ENCODE results near the gene HUNK.
"Not testable (repeated sequence)": the region's sequence is repeated elsewhere in the genome, so short reads cannot be mapped to it uniquely, and the experiment has no call there.

The HUNK gene

DNA sequence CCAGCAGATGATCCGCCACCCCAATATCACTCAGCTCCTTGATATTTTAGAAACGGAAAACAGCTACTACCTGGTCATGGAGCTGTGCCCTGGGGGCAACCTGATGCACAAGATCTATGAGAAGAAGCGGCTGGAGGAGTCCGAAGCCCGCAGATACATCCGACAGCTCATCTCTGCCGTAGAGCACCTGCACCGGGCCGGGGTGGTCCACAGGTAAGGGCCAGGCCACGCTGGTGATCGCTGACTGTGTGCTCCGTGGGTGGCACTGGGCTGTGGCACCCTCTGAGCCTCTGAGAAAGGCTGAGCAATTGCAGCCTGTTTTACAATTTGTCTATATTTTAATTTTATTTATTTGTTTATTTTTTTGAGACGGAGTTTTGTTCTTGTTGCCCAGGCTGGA lies 51.7 kb downstream of the HUNK start:
- no peak for DNase-seq

DNA sequence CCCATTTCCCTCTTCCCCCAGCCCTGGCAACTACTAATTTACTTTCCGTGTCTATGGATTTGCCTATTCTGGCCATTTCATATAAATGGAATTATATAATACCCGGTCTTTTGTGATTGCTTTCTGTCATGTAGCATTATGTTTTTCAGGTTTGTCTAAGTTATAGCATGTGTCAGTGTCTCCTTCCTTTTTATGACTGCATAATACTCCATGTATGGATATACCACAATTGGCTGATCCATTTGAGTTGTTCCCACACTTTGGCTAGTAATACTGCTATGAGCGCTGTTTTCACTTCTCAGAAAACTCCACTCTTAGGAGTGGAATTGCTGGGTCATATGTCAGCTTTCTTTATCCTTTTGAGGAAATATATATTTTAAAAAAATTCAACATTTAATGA lies 53.7 kb downstream of the HUNK start:
- DNase-seq: no peak

GRCh38 chr21:31927689-31928353 lies 55.0 kb downstream of the HUNK start:
- DNase-seq: no peak

GRCh38 chr21:31928656-31929055 lies 55.8 kb downstream of the HUNK start:
- DNase-seq: no peak

GRCh38 chr21:31929548-31929947 lies 56.7 kb downstream of the HUNK start:
- no peak for DNase-seq

- no peak for DNase-seq
Observed at GRCh38 chr21:31930001-31930400, 57.2 kb downstream of the HUNK start.

DNA sequence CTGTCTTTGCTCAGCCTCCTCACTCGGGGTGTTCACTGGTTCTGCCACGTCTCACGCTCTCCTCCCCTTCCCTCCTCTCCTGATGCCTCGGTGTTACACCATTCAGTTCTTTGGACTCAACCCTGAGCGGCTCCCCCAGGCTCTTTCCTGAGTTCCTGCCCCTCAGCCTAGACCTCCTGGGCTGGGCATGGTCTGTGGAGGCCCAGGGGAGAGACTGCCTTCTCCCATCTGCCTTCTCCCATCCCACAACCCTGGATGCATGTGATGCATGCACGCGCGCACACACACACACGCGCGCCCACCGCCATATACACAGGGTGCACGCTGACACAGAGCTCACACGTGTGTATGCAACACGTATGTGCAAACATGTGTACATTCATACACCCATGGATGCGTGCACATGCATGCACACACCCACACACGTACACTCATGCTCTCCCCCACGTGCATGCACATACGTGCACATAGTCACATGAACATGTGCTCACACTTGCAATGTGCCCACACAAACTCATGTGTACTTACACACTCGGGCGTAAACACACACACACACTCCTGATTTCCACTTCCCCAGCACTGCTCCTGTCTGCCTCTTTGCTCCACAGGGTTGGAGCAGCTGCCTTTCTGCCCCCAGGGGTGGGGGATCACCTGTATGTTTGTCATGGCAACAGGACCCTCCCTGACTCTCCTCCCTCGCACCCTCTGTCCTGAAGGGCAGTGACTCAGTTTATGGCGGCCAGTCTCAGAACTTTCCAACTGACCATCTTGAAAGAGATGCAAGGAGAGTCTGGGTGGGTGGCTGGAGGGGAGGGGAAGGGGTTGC lies 59.0 kb downstream of the HUNK start:
- DNase-seq: no peak

DNA sequence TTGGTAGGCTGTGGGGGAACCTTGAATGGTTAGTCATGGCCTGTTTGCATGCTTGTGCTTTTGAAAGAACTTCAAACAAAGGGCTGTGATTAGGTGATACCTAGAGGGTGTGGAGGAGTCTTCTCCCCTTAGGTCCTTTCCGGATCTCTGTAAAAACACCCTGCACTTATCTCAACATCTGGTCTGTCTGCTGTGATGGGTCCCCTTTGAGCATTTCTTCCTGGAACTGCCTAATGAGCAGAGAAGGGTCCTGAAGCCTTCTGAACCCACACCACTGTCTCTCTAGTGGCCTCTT lies 59.6 kb downstream of the HUNK start:
- DNase-seq: no peak

GRCh38 chr21:31937303-31937702 lies 64.5 kb downstream of the HUNK start:
- DNase-seq: no peak

DNA sequence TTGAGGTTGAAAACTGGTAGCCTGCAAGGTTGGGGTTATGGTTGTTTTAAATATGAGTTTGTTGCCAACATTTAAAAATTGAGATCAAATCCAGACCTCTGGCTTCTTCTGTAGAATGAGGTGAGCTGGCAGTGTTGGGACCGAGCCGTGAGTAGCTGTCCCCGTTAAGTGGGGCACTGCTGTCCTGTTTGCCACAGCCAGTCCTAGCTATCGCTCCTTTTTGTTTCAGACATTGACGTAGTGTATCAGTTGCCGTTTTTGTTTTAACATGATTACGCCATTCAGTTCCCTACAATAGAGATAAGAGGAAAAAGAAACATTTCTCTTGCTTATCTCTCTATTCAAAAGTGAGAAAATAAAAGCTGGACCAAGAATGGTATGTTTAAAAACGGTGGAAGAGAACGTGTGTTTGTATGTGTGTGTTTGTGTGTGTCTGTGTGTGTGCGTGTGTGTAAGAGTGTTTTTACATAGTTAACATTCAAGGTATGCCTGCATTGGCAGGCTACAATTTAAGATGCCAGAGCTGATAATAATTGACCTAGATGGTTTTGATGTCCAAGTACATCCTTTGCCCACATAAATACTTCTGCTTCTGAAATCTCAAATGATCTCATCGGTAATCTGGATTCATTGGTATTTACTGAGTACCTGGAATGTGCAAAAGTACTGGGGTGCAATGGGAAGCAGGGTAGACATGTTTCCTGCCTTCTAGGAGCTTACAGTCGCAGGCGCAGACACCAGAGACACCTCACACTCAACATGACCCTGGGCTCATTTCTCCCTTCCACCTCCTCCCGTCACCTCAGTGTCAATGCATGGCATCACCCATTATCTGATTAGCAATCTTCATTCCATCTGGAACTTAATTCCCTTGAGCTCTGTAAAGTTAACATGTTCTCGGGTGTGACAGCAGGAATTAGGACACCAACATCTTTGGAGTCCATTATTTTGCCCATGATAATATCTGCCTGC lies 65.8 kb downstream of the HUNK start:
- no peak for DNase-seq

DNA sequence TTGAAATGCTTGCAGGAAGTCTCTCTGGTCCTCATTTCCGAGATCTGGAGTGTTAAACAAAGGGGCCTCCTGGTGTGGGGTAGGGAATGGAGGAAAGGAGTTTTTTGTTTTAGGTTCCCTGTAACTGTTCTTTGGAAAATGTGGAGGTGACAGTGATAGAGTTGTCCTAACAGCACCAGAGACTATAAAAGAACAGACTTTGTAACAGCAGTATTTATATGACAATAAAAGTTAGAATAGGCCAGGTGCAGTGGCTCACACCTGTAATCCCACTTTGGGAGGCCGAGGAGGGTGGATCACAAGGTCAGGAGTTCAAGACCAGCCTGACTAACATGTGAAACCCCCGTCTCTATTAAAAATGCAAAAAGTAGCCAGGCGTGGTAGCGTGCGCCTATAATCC lies 68.9 kb downstream of the HUNK start:
- no peak for DNase-seq

DNA sequence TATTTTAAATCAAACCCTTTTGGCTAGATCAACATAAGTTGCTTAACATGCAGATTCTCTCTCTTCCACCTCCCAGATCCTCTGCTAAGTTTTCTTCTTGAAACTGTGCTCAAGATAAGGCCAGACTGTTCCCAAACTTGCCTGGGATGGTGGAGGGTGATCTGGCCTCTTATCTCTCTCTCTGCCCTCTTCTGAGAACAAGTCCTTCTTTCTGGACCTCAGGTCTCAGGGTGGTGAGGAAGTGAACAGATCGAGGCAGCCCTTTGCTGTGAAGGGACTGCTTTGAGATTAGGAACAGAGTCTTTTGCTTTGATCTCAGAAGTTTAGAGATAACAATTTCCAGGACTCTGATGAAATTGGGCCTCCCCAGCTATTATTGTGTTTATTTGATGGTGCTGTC lies 70.7 kb downstream of the HUNK start:
- DNase-seq: no peak

- no peak for DNase-seq
Observed at GRCh38 chr21:31945141-31945540, 72.3 kb downstream of the HUNK start.

- no peak for DNase-seq
Observed at GRCh38 chr21:31945546-31945945, 72.7 kb downstream of the HUNK start.

DNA sequence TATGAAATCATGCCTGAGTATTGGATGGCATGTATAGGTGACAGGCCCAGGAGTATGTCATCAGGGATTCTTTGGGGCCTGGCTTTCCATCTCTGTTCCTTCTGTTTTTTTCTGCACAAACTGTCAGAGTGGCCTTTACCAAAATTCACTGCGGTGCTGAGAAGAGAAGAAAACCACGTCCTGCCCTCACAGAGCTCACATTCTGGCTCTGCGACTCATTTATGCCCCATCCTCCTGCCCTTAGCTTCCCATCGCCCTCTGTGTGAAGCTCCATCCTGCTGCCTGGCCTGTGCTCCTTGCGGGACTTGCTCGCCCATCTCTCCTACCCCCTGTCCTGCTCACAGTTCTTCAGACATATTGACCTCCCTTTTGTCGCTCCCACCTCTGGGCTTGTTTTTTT lies 73.4 kb downstream of the HUNK start:
- DNase-seq: no peak

DNA sequence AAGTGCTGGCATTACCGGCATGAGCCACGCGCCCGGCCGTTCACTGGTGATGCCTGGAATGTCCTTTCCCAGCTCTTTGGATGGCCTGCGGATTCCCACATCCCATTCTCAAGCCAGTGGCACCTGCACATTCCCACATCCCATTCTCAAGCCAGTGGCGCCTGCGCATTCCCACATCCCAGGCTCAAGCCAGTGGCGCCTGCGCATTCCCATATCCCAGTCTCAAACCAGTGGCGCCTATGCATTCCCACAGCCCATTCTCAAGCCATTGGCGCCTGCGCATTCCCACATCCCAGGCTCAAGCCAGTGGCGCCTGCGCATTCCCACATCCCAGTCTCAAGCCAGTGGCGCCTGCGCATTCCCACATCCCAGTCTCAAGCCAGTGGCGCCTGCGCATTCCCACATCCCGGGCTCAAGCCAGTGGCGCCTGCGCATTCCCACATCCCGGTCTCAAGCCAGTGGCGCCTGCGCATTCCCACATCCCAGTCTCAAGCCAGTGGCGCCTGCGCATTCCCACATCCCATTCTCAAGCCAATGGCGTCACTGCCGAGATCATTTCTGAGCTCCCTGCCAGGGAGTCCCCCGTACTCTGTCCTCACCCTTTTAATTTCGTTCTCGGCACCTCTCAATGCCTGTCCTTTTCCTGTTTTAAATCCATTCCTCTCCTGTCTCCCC lies 74.2 kb downstream of the HUNK start:
- not testable (repeated sequence) for DNase-seq

DNA sequence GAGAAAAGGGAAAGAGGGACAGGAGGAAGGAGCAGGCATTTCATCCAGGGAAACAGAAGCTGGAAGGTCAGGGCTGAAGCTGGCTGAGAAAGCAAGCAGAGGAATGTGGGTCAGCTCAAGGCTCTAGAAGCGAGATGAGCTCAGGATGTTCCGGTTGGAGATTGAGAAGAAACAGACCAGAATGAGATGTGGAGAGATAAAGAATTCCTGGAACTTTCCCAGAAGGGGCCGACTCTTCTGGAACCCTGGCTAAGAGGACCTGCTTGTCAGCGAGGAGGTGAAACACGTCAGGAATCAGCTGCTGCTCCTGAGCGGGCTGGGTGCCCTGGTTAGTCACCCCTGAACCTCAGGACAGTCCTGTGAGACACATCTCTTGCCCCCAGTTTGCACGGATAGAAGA lies 75.9 kb downstream of the HUNK start:
- no peak for DNase-seq

- no peak for DNase-seq
Observed at GRCh38 chr21:31952828-31953227, 80.0 kb downstream of the HUNK start.

DNA sequence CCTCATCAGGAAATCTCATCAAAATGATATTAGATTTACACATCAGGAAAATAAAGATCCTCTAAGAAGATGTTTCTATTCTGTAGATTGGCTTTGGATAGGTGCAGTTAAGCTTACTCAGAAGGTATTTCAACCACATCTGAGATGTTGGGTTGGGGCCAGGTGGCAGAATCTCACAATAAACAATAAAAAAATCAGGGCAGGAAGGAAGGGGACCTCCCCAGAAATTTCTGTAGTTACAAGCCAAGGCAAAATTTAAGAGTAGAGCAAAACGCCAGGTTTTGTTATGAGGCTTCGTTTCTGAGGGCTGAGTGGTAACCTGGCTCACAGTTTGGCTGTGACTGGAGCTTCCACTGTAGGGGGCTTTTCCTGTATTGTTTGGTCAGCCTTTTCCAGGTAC lies 84.8 kb downstream of the HUNK start:
- DNase-seq: no peak

- no peak for DNase-seq
Observed at GRCh38 chr21:31959881-31960280, 87.1 kb downstream of the HUNK start.

GRCh38 chr21:31961027-31961426 lies 88.2 kb downstream of the HUNK start:
- DNase-seq: no peak

DNA sequence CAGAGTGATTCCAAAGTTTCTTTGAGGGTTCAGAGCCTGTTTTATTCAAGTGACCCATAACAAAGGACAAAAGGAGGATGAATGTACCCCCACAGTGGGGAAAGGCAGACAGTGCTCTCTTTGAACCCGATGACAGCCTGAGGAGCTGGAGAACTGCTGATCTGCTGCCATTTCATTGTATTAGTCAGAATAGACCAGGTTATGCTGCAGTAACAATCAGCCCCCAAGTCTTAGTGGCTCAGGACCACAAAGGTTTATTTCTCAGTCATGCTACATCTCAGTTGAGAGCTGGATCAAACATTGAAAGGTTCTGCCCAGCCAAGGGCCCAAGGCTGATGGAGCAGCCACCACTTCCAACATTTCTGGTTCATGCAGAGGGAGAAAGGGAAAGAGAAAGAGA lies 88.9 kb downstream of the HUNK start:
- DNase-seq: no peak

GRCh38 chr21:31964692-31965091 lies 91.9 kb downstream of the HUNK start:
- DNase-seq: no peak
